ENCODE results near the gene UPK3A. TPM values are rescaled to one million over a fixed set of nuclear protein-coding genes. Genes with fewer than 3 reads are reported as not detected.

Gene UPK3A
- total RNA-seq, 2 donors from 2014 or later: 12.6 to 103 TPM

DNA sequence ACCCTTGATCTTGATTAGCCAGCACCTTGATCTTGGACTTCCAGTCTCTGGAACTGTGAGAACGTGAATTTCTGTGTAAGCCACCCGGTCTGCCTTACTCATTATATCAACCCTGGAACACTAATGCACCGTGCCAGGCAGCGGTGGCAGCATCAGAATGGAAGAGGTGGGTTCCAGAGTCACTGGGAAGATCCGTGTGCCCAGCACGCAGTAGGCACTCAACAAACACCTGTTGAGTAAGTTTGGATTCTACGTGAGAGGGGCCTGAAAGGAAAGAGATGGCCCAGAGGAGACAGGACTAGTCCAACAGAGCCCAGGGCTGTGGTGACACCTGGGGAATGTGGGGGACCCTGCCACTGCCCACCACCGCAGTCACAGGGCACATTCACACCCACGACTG, 6.6 kb upstream of the UPK3A start:
- no peaks in the 10 kb centered on the region for H3K9me3 ChIP-seq
- no peak overlapping the region for H3K27ac ChIP-seq
- peaks cover 7% of the 10 kb centered on the region for H3K4me1 ChIP-seq (replicated peaks)
- TF ChIP-seq POLR2A (IDR thresholded peaks at IDR 0.05): no peak
- TF ChIP-seq, protein P1, sequence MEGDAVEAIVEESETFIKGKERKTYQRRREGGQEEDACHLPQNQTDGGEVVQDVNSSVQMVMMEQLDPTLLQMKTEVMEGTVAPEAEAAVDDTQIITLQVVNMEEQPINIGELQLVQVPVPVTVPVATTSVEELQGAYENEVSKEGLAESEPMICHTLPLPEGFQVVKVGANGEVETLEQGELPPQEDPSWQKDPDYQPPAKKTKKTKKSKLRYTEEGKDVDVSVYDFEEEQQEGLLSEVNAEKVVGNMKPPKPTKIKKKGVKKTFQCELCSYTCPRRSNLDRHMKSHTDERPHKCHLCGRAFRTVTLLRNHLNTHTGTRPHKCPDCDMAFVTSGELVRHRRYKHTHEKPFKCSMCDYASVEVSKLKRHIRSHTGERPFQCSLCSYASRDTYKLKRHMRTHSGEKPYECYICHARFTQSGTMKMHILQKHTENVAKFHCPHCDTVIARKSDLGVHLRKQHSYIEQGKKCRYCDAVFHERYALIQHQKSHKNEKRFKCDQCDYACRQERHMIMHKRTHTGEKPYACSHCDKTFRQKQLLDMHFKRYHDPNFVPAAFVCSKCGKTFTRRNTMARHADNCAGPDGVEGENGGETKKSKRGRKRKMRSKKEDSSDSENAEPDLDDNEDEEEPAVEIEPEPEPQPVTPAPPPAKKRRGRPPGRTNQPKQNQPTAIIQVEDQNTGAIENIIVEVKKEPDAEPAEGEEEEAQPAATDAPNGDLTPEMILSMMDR (IDR thresholded peaks at IDR 0.05): no peak
- TF ChIP-seq POLR2AphosphoS5 (IDR thresholded peaks at IDR 0.05): no peak
- WGBS: 92% methylated on average over 9 of the region's 9 CpGs
- no peak for DNase-seq (ENCODE audit: low spot score)
- no peaks in the 10 kb centered on the region for H3K36me3 ChIP-seq
- H3K4me3 ChIP-seq: no peak overlapping the region
- intact Hi-C loops (cut with DNase I): no loop called here
- H3K27me3 ChIP-seq (replicated peaks; ENCODE audit: insufficient read depth): no peaks in the 10 kb centered on the region

DNA sequence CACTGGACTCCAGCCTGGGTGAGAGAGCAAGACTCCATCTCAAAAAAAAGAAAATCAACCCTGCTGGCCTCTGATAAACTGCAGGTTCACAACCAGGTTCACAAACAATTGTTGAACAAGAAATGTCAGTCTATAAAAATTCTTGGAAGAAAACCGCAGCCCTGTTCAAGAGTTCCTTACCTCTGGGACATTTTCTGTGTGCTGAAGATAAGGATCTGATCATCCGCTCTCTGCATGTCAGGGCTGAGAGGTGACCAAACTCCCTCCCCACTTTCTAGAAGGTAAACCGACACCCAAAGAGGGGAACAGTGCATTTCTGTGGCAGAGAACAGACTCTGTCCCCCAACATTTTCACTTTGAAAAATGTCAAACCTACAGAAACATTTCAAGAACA, 4.2 kb upstream of the UPK3A start:
- DNase-seq (ENCODE audit: low spot score): peak; percentile 77
- H3K4me3 ChIP-seq: no peak overlapping the region
- peak; percentile 85 for TF ChIP-seq POLR2AphosphoS5 (IDR thresholded peaks at IDR 0.05)
- TF ChIP-seq POLR2A (IDR thresholded peaks at IDR 0.05): no peak
- TF ChIP-seq, protein P1 (IDR thresholded peaks at IDR 0.05): peak in 2 of 4 experiments; percentile 49 to 63
- H3K27ac ChIP-seq: peak overlapping the region; percentile 79 to 84
- intact Hi-C loops (cut with DNase I): no loop called here
- no peaks in the 10 kb centered on the region for H3K9me3 ChIP-seq
- 46% methylated on average over 3 of the region's 3 CpGs for WGBS
- peaks cover 4% of the 10 kb centered on the region for H3K4me1 ChIP-seq (replicated peaks)
- no peaks in the 10 kb centered on the region for H3K36me3 ChIP-seq
- H3K27me3 ChIP-seq (replicated peaks; ENCODE audit: insufficient read depth): no peaks in the 10 kb centered on the region

DNA sequence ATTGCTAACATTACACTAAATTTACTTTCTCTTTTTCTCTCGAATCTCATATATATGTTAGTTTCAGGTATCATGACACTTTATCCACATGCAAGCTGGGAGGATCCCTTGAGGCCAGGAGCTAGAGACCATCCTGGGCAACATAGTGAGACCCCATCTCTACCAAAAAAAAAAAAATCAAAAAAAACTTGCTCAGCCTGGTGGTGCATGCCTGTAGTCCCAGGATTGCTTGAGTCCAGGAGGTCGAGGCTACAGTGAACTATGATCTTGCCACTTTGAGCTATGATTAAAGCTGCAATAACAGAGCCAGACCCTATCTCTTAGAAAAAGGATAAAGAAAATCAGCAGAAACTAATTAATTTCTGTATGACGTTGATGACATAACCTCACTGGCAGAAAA, 3.7 kb upstream of the UPK3A start:
- 46% methylated on average over 3 of the region's 3 CpGs for WGBS
- TF ChIP-seq POLR2AphosphoS5 (IDR thresholded peaks at IDR 0.05) (no peak), POLR2A (IDR thresholded peaks at IDR 0.05) (no peak)
- TF ChIP-seq, protein P1 (IDR thresholded peaks at IDR 0.05): no peak

DNA sequence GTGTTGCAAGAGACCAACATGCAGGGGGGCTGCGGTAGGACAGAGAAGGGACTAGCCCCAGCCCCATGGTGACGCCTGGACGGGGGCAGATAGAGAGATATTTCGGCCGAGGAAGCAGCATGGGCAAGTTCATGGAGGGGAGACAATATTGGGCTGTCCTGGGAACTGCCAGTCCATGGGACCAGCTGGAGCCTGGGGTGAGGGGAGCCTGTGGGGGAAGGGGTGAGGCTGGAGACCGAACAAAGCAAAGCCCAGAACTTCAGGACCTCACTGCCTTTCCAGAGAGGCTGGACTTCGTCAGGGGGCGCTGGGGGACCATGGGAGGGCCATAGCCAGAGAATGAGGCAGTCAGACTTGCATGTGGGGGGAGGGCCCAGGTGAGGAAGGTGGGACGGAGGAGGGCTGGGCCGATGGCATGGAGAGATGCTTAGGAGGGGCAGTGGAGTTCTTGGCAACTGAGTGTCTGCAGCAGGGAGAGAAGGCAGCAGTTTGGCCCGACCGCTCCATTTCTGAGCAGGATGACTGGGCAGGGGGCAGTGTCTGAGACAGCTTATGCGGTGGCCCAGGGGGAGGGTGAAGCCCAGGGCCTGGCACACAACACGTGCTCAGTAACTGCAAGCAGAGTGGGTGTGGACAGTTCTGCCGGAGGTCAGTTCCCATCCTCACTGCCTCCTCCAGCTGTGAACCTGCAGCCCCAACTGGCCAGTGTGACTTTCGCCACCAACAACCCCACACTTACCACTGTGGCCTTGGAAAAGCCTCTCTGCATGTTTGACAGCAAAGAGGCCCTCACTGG, 712 bp downstream of the UPK3A start:
- WGBS: 43% methylated on average over 16 of the region's 16 CpGs
- H3K27me3 ChIP-seq (replicated peaks; ENCODE audit: insufficient read depth): no peaks in the 10 kb centered on the region
- no peaks in the 10 kb centered on the region for H3K36me3 ChIP-seq
- TF ChIP-seq, protein P1 (IDR thresholded peaks at IDR 0.05): peak in 1 of 4 experiments; percentile 24
- no peak for TF ChIP-seq POLR2A (IDR thresholded peaks at IDR 0.05)
- peaks cover 5% of the 10 kb centered on the region for H3K4me1 ChIP-seq (replicated peaks)
- peak overlapping the region; percentile 81 to 84 for H3K27ac ChIP-seq
- DNase-seq (ENCODE audit: low spot score): no peak
- peak overlapping the region; percentile 20 to 43 for H3K4me3 ChIP-seq
- intact Hi-C loops (cut with DNase I): no loop called here
- H3K9me3 ChIP-seq: no peaks in the 10 kb centered on the region

More for the DNA sequence above, 3.7 kb upstream of the UPK3A start:
- no peaks in the 10 kb centered on the region for H3K9me3 ChIP-seq
- H3K36me3 ChIP-seq: no peaks in the 10 kb centered on the region
- no peak overlapping the region for H3K4me3 ChIP-seq
- peaks cover 7% of the 10 kb centered on the region for H3K4me1 ChIP-seq (replicated peaks)
- intact Hi-C loops (cut with DNase I): no loop called here
- no peak for DNase-seq (ENCODE audit: low spot score)
- no peaks in the 10 kb centered on the region for H3K27me3 ChIP-seq (replicated peaks; ENCODE audit: insufficient read depth)
- H3K27ac ChIP-seq: peak overlapping the region; percentile 79 to 84
